Measurements from ENCODE around the gene RSPH6A.

Gene RSPH6A

DNA sequence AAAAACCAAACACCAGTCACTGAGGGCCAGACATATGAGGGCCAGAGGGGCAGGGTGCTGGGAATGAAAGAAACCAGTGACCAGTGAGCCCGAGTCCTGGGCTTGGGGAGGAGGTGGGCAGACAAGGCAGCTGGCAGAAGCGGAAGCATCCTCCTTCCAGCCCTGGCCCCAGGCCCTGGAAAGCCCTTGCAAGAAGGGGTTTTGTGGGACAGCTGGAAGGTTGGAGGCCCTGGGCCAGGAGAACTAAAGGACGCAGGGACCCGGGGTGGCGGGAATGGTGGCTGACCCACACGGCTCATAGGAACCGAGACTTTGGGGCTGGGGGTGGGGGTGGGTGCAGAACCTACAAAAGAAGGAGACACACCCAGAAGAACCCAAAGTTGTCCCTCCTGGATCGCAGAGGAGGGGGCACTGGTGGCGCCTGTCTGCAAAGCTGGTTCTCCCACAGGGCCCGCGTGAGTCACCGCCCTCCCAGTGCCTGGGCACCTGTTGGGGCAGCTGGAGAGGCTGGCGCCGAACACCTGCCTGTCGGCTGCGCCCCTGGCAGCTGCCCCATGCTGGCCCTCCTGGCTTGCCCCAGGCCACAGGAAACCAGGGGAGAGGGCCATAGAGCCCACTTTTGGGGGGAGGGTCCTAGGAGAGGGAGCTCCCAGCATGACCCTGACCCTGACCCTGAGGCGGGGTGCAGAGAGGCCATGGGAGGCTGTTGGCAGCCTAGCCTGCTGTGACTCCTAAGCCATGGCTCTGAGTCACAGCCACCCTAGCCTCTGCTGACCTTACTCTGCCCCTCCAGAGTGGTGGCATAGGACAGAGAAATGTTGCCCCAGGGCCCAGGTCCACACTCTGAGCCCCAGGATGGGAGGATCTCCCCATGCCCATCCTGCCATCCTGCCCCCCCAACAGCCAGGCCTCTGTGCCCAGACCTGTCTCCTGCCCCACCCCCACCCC, 33.6 kb downstream of the RSPH6A start:
- no peak for DNase-seq (ENCODE audit: low read depth)
- H3K4me3 ChIP-seq (ENCODE audit: low read length) = peak overlapping the region; percentile 77
- TF ChIP-seq, protein P1, sequence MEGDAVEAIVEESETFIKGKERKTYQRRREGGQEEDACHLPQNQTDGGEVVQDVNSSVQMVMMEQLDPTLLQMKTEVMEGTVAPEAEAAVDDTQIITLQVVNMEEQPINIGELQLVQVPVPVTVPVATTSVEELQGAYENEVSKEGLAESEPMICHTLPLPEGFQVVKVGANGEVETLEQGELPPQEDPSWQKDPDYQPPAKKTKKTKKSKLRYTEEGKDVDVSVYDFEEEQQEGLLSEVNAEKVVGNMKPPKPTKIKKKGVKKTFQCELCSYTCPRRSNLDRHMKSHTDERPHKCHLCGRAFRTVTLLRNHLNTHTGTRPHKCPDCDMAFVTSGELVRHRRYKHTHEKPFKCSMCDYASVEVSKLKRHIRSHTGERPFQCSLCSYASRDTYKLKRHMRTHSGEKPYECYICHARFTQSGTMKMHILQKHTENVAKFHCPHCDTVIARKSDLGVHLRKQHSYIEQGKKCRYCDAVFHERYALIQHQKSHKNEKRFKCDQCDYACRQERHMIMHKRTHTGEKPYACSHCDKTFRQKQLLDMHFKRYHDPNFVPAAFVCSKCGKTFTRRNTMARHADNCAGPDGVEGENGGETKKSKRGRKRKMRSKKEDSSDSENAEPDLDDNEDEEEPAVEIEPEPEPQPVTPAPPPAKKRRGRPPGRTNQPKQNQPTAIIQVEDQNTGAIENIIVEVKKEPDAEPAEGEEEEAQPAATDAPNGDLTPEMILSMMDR (conservative IDR thresholded peaks at IDR 0.05; ENCODE audit: low read length) = no peak

DNA sequence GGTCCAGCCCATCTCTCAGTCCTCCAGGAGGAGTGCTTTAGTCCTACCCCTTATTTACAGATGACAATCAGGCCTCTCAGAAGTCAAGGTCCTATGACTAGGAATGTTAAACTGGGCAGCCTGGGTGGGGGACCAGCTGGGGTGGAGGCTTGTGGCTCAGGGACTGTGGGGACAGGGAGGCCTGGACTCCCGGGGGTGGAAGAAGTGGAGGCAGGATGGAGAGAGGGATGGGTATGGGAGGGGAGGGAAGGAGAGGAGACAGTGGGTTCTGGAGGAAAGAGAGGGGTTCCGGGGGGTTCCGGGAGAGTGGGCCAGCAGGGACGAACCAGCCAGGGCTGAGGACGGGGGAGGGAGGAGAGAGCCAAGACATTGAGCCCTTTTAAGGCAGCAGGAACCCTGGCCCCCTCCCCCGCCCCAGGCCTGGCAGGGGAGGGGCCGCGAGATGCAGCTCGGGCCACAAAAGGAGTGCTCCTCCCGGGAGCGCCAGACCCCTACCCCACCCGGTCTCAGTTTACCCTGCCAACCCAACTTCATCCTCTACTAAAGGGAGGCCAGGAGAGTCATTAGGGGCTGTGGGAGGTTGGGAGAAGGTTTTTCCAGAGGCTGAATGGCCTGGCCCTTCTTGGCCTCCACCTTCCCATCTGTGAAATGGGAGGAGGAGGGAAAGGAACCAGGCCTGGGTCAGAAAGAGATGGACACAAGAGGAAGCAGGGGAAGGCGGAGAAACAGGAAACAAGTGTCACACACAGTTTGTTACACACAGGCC, 34.5 kb downstream of the RSPH6A start:
- TF ChIP-seq, protein P1 (conservative IDR thresholded peaks at IDR 0.05; ENCODE audit: low read length) = no peak
- H3K4me3 ChIP-seq (ENCODE audit: low read length) = peak overlapping the region; percentile 77
- DNase-seq (ENCODE audit: low read depth) = no peak

DNA sequence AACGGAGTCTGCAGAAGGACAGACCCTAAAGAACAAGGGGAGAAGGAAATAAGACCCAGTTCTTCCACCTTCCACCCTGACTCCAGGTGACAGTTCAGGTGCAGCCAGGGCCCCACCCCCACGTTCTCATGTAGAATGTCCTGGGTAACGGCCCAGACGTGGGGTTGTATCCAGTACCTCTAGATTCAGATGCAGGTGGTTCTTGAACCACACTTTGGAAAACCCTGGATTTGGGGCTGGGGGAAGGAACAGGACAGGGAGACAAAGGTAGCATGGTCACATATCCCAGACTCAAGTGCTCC, 35.0 kb downstream of the RSPH6A start:
- no peak for DNase-seq (ENCODE audit: low read depth)
- TF ChIP-seq, protein P1 (conservative IDR thresholded peaks at IDR 0.05; ENCODE audit: low read length) = no peak
- H3K4me3 ChIP-seq (ENCODE audit: low read length) = peak overlapping the region; percentile 77

DNA sequence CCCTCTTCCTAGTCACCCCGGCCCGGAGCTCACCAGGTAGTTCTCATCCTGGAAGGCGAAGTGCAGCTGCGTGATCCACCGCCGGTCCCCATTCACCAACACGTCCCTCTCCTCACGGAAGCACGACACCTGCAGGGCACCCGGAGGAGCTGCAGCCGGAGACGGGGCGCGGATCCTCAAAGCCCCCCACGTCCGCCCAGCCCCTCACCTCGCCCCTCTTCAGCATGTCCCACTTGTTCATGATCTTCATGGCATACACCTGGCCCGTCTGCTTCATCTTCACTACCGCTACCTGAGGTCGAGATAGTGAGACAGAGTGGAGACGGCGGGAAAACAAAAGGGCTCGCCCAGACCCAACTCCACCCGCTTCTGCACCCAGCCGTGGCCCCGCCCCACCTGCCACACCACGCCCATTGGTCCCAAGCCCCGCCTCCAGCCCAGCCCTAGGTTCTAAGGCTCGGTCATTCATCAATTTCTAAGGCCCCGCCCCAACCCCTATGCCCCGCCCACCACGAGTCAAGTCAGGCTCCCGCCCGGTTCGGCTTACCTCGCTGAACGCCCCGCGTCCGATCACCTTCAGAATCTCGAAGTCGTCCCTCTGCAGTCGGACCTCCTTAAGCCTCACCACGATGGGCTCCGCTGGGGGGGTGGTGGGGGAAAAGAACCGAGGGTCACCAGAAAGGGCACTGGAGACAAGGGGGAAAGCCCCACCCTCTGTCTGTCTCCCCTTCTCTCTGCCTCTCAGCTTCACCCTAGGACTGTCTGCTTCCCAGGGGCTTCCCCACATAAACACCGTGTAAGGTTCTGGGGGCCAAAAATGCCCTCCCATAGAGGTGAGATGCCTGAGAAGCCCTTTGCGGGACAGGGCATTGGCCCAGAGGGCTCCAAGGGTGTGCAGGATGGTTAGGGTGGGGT, 35.6 kb downstream of the RSPH6A start:
- H3K4me3 ChIP-seq (ENCODE audit: low read length) = peak overlapping the region; percentile 77
- DNase-seq (ENCODE audit: low read depth) = peak; percentile 47
- TF ChIP-seq, protein P1 (conservative IDR thresholded peaks at IDR 0.05; ENCODE audit: low read length) = peak; percentile 35

DNA sequence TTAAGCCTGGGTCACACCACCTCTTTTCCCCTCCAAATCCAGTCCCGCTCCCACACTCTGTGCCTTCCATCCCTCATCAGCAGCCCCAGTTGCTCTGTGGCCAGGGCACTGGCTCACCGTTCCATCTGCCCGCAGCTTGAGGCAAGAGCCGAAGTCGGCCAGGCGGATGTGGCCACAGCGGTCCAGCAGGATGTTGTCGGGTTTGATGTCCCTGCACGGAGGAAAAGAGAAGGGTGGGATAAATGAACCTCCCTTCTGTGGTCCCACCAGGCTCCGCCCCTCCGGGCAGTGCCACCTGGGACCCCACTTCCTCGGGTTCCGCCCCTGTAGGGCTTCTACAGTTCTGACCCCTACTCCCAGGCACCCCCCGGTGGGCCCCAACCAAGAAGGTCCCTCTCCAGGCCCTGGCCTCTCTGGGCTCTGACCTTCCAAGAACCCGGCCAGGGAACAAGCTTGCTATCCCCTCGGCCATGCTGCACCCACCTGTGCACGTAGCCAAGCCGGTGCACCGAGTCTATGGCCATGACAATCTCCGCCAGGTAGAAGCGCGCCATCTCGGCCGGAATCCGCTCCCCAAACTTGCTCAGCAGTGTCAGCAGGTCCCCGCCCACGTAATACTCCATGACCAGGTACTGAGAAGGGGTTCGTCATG, 37.0 kb downstream of the RSPH6A start:
- H3K4me3 ChIP-seq (ENCODE audit: low read length) = no peak overlapping the region
- TF ChIP-seq, protein P1 (conservative IDR thresholded peaks at IDR 0.05; ENCODE audit: low read length) = no peak
- no peak for DNase-seq (ENCODE audit: low read depth)

DNA sequence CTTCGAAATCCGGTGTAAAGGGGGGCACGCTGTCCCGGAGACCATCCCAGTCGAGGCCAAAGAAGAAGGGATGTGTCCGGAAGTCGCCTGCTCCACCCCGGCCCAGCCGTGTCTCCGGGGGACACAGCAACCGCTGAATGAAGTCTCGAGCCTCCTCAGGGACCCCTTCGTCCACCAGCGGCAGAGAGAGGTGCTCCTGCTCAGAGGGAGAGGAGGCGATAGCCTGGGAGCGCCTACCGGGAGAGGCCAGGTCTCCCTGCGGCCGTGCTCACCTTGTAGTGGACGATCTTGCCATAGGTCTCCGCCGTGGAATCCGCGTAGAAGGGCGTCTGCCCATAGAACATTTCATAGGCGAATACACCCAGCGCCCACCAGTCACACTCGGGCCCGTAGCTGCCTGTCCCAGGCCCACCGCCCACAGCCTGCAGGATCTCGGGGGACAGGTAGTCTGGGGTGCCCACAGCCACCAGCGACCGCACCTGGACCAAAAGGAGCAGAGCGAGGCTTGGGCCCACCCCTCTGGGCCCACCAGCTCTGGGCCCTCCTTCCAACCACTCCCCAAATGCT, 37.6 kb downstream of the RSPH6A start:
- DNase-seq (ENCODE audit: low read depth) = no peak
- no peak overlapping the region for H3K4me3 ChIP-seq (ENCODE audit: low read length)
- TF ChIP-seq, protein P1 (conservative IDR thresholded peaks at IDR 0.05; ENCODE audit: low read length) = no peak

Measured in AG10803 (cell line).